ENCODE data around the gene EFCAB6.

EFCAB6 gene

DNA sequence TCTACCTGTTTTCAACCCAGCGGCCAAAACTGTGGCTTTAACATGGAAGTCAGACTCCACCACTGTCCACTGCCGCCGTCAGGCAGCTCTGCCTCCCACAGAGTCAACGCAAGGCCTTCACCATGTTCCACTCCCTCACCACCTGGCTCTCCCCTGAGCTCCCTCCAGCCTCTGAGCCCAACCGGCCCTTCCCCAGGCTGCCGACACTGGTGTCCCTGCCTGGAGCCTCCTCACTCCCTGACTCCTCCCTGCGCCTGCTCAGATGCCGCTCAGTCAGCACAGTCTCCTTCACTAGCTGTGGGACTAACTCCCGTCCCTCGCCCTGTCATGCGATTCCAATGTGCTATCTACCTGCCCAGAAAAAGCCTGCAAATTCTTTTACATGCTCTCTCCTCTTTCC is 33.9 kb upstream of the EFCAB6 start:
- no peak for DNase-seq

DNA sequence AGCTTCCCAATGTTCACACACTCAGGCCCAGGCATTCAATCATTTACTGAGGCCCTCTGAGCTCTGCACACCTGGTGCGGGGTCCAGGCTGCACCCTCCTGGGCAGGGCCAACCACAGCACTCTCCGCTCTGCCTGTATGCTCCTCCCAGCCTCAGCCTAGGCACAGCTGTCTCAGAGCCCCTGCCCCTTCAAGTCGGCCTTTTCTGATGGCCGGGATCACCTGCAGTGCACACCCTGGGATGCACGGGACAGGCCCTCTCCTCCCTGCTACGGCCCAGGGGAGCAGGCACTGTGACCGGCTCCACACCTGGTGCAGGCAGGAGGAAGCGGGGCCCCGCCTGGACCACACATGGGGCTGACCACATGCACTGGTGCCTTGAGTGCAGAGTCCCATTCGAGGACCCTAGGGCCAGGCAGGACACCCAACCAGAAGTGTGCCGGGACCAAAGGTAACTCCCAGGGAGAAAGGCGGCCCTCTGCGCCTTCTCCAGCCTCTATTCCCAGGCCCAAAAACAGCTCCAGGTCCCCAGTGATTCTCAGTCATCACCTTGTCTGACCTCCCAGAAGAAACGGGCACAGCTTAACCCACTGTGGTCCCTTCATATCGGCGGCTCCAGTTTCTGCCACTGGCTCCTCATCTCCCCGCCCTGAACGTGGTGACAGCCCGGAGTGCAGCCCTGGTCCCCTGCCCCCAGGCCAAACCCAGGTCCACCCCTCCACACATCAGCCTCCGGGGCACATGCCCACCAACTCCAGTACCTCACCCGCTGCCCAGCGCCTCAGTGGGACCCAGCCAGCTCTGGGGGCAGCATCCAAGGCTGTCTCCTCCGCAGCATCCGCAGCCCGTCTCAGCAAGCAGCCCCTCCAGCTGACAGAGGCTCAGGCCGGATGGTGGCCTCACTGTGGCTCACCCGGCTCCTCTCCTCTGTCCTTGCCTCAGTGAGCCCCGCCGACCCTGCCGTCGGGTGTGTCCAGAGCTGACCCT is 32.7 kb upstream of the EFCAB6 start:
- no peak for DNase-seq

DNA sequence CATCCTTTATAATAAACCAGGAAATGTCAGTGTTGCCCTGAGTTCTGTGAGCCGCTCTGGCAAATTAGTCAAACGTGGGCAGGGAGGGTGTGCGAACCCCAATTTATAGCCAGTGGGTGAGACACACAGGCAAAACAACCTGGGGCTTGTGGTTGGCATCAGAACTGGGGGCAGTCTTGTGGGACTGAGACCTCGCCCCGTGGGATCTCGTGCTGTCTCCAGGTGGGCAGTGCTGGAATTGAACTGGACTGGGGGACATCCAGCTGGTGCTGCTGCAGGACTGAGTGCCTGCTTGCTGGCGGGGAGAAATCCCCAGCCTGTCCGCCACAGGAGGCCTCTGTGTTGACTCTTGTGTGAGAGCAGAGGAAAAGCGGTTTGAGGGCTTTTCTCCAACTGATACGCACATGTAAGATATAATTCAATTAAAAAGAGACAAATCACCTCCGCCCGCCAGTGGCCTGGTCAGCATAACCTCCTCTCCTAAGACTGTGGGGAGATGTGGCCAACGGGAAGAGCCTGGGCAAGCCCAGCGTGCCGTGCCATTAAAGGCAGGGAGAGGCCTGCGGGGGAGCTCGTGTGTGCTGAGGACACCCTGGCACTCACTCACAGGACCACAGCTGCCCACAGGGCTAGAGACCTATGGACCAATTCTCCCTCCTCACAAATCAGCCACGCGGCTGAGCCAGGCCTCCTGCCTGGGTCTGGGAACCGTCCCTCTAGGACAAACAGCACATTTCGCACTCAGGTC is 31.9 kb upstream of the EFCAB6 start:
- DNase-seq, result no peak

DNA sequence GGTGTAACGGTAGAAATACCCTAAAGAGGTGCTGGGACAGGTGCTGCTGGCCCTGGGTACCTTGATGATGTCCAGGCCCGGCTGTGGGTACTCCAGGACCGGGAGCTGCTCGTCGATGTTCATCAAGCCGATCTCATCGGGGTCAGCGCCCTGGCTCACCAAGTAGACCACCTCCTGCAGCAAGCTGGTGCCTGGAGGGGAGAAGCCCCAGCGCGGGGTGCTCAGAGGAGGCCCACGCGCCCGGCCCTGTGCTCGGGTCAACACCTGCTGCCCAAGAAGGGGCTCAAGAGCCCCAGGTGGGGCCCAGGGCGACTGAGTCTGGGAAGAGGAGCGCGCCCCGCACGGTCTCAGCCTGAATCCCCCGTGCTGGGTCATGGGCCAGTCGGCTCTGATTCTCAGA is 29.6 kb upstream of the EFCAB6 start:
- DNase-seq, result no peak

DNA sequence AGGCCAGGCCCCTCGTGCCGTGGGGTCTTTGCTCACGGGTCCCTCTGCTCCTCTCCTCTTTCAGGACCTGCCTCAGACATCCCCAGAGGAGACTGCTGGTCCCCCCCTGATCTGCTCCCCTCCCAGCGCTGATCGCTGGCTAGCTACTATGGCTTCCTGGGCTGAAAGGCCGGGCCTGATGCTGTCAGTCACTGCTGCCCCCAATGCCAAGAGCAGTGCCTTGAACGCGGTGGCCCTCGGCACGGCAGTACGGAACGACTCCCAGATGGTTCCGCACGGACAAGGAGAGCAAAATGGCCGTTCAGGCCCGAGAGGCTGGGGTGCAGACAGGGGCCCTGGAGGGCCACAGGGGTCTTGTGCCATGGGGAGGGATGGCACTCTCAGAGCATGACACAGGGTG is 28.7 kb upstream of the EFCAB6 start:
- DNase-seq, result no peak

DNA sequence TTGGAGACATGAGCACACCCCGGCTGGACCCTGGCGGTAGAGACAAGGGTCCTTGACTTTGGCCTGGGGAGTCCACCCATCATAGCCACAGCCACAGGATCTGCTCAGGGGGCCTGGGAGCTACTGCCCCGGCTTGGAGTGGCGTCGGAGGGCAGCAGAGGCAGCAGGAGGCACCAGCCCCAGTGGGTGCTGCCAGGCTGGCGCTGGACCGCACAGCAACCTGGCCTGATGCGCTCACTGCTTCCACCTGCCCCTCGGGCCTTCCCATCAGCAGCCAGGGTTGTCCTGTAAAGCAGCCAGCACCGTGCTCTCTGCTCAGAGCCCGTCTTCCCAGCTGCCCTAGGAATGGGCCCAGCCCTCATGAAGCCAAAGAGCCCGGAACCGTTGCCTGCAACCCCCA is 28.3 kb upstream of the EFCAB6 start:
- no peak for DNase-seq

DNA sequence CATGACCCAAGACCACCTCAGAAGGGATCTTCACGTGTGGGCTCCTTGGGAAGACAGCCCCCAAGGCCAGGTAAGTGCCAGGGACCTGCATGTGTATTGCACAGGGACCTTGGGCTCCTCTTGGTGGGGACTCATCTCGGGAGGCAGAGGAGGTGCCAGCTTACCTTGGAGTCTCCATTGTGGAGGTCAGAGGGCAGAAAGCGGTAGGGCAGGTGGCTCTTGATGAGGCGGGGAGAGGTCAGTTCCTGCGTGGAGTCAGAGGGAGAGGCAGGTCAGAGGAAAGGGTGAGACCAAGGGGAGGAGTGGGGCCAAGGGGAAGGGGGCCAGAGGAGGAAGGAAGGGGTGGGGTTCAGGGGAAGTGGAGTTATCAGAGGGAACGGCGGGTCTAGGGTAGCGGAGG is 27.7 kb upstream of the EFCAB6 start:
- no peak for DNase-seq

DNA sequence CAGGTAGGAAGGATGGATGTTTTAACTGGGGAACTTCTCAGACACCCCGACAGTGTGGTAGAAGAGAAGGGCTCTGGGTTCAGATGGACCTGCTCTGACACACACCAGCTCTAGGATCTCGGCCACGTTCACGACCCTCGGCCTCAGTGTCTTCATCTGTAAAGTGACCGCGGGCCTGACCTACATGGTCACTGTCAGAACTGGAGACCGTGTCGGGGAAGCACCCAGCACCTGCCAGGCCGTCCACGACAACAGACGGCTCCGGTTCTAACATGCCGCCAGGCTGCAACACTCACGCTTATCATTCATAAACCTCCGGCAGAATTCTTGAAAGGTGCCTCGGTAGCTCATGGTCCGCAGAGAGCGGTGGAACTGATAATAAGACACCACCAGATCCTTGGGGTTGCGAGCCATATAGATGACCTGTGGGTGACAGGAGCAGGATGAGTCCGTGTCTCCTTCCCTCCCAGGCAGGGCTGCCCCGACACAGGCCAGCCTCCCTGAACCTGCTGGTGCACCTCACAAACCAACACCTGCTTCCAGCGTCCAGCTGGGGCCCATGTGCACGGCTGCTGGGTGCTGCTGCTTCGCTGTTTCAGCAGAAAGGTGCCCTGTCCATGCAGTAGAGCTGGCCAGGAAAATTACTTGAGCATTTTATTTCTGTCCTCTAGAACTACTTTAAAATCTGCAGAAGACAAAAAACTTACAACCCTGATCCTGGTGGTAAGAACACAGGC is 26.6 kb upstream of the EFCAB6 start:
- no peak for DNase-seq

DNA sequence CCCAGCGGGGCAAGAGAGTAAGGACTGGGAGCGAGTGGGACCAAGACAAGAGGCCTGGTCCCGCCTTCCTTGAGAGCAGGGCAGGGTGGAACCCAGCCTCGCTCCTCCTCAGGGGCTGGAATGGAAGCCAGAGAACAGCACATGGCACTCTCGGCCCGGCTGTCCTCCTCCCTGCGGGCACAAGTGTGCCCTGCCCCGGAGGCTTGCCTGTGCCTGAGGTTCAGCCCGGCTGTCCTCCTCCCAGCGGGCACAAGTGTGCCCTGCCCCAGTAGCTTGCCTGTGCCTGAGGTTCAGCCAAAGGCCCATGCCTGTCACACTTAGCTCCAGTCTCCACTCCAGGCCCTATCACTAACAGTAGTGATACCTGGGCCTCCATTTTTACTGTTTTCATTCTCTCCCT is 26.1 kb upstream of the EFCAB6 start:
- DNase-seq, result no peak

DNA sequence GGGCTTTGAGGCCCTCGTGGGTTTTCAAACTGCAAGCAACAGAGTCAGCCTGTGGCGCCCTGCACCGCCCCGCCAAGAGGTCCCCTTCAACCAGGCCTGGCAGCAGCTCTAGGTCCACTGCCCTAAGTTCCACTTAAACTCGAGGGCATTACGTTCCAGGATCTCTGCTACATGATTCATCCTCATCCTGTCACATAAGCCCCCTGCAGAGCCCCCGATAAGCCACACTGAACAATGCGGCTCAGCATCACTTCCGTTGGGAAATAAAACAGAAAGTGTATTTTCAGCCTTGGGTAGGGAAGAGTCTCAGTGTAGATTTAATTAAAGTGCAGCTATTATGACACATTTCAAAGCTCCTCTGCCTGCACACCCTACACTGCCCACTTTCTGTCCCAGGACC is 25.6 kb upstream of the EFCAB6 start:
- no peak for DNase-seq

DNA sequence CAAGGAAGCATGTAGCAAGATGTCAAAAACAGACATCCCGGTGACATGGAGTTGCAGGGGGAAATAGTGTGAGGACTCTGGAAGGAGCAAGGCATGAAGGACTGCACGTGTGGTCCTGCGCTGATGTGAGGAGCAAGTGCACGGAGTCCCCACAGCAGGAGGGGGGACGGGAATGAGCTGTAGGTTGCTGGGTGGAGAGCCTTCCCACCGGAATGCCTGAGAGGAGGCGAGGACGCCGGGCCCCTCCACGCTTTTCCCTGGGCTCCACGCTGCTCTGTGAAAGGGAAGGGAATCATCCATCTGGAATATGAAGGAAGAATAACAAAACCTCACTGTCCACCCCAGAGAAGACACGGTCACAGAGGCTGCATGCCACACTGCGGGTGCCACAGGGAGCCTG is 23.6 kb upstream of the EFCAB6 start:
- DNase-seq, result no peak

DNA sequence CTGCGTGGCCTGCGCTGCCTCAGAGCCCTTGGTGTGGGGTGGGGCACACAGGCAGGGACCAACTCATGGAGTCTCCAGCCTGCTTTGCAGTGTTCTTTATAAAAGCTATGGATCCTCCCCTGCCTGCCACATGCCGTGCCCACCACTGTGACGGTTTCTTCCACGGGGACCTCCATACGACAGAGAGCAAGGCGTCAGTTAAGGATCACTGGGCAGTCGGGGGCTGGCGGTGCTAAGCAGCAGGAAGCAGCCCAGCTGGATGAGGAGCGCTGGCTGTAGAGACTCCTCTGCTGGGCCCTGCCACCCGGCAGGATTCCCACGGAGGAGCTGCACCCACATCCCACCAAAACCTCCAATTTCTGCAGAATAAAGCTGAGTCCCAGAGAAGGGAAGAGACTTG is 23.1 kb upstream of the EFCAB6 start:
- DNase-seq, result no peak

DNA sequence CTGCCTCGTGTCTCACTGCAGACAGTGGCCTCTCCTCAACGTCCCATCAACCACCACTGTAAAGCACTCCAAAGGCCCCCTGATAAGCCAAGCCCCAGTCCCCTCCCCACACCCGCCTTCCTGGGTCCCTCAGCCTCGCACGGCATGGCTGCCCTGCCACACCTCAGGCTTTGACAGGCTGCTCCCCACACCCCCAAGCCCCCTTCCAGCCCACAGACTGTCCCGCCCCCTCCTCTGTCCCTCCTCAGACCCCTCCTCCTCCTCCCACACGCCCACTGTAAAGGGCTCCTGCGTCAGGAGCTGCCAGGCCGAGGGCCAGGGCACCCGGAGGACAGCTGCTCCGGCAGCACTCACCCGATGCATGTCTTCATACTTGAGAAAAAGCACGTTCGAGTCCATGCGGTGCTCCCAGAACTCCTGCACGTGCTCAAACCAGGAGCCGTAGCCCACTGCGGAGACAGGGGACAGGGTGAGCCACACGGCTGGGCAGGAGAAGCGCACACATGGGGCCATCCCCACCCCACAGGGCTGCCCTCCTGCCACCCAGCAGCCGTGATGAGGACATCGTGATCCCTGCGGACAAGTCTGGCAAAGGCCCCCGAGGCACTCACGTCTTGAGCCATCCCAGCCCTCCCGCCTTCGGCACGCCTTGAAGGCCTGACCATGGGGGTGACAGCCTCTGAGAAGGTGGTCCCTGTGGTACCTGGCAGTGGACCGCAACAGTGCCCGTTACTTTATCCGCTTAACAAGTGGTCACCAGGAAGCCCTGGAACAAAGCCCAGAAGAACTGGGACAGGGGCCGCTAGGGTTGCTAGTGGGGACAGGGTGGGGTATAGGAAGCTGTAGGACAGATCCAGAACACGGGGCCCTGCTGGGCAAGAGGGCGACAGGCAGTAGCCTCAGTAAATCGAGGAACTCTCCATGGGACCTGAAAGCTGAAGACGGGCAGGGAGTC is 21.5 kb upstream of the EFCAB6 start:
- no peak for DNase-seq

DNA sequence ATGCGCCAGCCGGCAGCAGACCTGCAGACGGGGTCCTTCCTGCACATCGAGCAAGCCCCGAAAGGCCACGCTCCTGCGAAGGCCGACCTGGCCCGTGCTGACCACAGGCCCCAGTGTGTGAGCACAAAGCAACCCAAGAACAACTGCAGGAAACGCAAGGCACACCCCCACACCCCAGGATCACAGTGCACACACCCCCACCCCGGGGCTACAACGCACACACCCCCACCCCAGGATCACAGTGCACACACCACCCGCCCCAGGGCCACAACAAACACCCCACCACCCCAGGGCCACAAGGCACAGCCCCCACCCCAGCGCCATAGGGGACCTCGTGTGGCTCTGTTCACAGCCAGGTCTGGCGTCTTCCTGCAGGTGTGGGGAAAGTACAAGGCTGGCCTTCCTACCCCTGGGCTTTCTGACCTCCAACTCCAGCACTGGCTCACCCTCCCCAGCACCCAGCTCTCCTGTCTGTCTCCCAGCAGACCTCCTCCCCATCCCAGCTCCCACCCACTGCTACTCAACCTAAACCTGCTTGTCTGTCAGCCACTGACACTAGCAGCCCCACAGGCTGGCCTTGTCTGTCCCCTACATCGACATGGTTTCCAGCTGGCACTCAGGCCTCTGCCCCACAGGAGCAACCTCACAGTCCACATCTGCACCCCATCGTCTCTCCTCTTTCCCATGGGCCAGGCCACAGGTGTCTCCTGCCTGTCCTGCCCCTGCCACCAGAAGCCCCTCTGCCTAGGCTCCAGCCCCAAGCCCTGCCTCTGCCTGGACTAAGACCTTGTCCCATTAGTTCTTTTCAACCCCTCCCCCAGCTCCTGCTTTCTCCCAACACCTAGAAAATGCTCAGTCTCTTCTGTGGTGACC is 20.5 kb upstream of the EFCAB6 start:
- DNase-seq, result no peak

DNA sequence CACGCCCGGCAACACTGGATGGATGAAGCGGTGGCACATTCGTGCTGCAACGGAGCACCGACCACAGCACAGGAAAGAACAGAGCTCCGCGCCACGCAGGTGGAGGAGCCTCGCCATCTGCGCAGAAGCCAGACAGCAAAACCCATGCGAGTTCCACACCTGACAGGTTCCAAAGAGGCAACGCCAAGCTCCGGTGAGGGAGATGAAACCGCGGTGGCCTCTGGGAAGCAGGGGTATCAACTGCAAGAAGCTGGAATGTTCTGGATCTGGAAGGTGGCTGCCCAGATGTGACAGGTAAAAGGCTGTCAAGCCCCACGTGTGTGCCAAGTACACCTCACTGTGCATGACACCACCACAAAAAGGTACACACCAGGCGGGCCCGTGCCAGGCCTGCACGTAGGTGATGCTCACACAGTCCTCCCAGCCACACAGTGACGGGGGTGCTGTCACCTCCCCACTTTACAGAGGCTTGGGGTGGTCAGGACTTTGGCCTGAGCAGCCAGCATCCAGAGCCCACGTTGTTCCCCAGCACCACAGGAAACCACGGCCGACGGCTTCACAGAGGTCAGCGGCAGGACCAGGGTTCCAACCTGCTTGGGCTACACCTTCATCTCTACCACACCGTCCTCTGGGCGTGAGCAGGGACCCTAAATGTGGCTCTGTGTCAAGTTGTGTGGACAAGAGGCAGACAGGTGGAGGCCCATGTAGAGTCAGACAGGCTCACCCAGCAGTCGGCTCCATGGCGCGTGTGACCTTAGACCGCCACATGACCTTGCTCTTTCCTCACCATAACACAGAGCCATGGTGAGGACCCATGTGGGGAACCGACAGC is 19.7 kb upstream of the EFCAB6 start:
- no peak for DNase-seq

DNA sequence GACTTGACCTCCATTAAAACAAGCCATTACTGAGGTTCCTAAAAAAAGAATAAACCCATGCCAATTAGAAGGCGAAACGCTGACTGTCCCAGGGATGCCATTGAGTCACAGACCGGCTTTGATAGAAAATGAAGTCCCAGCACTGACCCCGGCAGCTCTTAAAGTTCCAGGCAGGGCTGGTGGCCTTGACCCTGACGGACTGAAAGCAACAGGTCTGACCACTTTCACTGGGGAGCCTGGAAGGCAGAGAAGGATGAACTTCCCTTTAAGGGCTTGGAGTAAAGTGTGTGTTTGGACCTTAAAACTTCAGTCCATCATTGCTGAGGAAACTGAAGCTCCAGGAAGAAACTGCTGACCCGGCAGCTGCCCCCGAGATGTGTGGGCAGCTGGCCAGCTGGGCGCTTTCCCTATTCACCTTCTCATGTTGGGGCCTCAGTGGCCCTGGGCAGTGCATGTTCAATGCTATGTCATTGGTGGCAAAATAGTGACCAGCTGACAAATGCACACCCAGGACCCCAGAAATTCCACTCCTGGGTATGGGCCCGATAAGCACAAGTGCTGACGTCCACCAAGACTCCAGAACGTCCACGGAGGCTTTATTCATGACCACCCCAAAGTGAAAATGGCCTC is 18.9 kb upstream of the EFCAB6 start:
- DNase-seq, result no peak

DNA sequence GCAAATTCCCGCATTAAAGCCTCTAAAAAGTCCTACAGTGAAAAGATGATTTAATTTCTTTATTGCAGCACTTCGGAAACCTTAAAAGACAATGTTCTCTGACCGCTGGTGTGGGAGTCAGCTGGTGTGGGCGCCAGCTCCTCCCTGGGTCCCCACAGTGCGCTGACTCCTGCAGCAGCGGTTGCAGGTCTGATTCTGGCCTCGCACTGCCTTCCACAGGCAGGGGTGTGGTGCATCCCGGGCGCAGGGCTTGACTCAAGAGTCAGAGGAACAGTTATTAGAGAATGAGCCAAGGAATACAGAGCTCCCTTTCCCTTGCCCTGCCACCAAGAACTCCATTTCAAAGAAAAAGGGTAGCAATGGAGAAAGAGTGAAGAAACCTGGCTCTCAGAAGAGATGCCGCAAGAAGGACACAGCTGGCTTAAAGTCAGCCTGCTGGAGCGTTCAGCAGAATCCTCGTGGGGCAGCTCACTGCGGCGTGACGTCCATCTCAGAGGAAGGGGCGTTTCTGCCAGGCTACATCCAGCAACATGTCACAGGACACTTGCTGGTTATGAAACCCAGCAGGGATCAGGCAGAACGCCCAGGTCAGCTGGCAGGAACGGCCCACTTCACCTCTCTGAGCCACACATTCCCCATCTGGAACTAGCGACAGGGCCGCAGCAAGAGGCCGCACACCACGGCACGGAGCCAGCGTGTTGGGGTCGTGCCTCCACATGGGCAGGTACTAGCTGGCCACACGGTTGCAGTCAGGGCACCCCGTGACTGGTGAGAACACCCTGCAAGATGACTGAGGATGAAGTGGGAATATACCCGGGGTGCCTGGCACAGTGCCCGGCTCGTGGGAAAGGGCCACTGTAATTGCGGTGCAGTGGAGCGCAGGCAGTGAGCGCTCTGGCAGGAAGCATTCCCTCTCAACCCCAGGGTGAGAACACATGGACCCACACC is 18.1 kb upstream of the EFCAB6 start:
- DNase-seq, result peak; percentile 40

DNA sequence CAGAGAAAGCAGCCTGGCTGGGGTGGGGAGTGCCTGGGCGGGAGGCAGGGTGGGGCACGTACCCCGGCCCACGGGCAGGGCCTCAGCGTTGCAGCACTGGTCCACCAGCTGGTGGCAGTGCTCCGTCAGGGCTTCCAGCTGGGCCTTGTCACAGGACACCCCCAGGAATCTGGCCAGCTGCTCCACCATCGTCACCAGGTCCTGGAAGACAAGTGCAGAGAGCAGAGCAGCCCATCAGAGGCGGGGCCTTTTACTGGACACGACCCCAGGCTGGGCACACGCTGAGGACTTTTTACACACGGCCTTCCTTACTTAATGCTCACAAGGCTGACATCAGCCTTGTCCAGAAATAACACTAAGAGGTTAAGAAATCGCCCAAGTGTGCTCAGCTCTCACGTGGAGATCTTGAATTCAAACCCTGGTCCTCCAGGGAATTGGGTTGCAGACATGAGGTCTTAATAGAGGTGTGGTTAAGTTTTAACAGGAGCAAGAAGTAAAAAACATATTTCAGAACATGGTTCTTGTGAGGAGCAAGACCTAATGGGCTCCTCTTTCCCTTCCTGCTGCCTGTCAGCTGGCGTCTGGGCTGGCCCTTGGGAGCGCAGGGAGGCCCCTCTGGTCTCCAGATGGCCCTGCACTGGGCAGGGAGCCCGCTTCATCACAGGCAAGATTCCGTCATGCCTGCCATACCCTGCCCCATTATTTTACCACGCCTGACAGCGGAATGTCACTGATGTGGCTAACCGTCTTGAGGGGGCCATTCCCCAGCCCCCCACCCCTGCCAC is 17.1 kb upstream of the EFCAB6 start:
- no peak for DNase-seq
